IMR-90 (cell line): ENCODE results near the gene DMD. TPM values are rescaled to one million over a fixed set of nuclear protein-coding genes. Genes with fewer than 3 reads are reported as not detected.
A peak's percentile ranks its signal among the peaks of the same experiment; 100 is the strongest.

ENCODE experiments used
- ATAC-seq: fragments of 200-7000 bp; cut with Tn5 transposase; 2 replicates; pipeline ENCODE4 v1.9.1; 2020; ENCODE audit warnings: low read depth, mild to moderate bottlenecking, moderate library complexity
- BruUV-seq: library from RNA; stranded (reverse); fragments of 400-500 nt; replicated peaks from 2 replicates; lab custom pipeline; 2021; lab: Mats Ljungman, UMichigan
- CTCF ChIA-PET: fragments of 300-600 bp; formaldehyde crosslinking; extraction: SDS; loops from one replicate; lab custom pipeline; 2021; ENCODE audit warnings: antibody characterized with exemption; lab: Yijun Ruan, JAX
- POLR2A ChIA-PET: fragments of 300-600 bp; sonication (Branson Sonifier 250); formaldehyde crosslinking; loops from one replicate; lab custom pipeline; 2022; ENCODE audit warnings: antibody characterized with exemption; ENCODE audit not compliant: unreplicated experiment; lab: Charles Lee
- DNase-seq: peaks from one replicate; pipeline ENCODE4 v3.0.0; 2013
- H2AFZ ChIP-seq: replicated peaks from 2 replicates; pipeline ENCODE3; 2013; ENCODE audit warnings: low read length, mild to moderate bottlenecking; ENCODE audit not compliant: poor library complexity
- H2AK5ac ChIP-seq: 2 replicates; pipeline ENCODE4 v1.6.1; 2013; ENCODE audit warnings: low read depth, low read length, inconsistent platforms
- H2AK9ac ChIP-seq: replicated peaks from 2 replicates; pipeline ENCODE3; 2013; ENCODE audit warnings: mild to moderate bottlenecking, low read depth, low read length, moderate library complexity; ENCODE audit not compliant: poor library complexity
- H2BK120ac ChIP-seq: 2 replicates; pipeline ENCODE4 v1.6.1; 2013; ENCODE audit warnings: low read depth, low read length, inconsistent platforms
- H2BK15ac ChIP-seq: 3 replicates; pipeline ENCODE4 v1.6.1; 2013; ENCODE audit warnings: low read depth, low read length, inconsistent platforms
- H2BK20ac ChIP-seq: 2 replicates; pipeline ENCODE4 v1.6.1; 2013; ENCODE audit warnings: low read depth, mild to moderate bottlenecking, inconsistent platforms, low read length, moderate library complexity
- H2BK5ac ChIP-seq: 2 replicates; pipeline ENCODE4 v1.6.1; 2013; ENCODE audit warnings: mild to moderate bottlenecking, low read depth, low read length, inconsistent platforms; ENCODE audit not compliant: poor library complexity, severe bottlenecking
- H3K14ac ChIP-seq: replicated peaks from 2 replicates; pipeline ENCODE4 v1.6.1; 2013; ENCODE audit warnings: low read depth, low read length, inconsistent platforms
- H3K18ac ChIP-seq: 2 replicates; pipeline ENCODE4 v1.6.1; 2013; ENCODE audit warnings: low read depth, low read length, control low read depth
- H3K23ac ChIP-seq: 2 replicates; pipeline ENCODE4 v1.6.1; 2013; ENCODE audit warnings: low read depth, low read length, inconsistent platforms
- H3K27ac ChIP-seq: 2 replicates; pipeline ENCODE4 v1.5.1; 2013; ENCODE audit warnings: mild to moderate bottlenecking, control low read depth, low read length; ENCODE audit not compliant: insufficient read depth
- H3K27me3 ChIP-seq: 2 replicates; pipeline ENCODE4 v1.6.1; 2013; ENCODE audit warnings: low read length; ENCODE audit not compliant: control insufficient read depth, insufficient read depth
- H3K36me3 ChIP-seq: 2 replicates; pipeline ENCODE4 v1.6.1; 2013; ENCODE audit warnings: low read length, mixed read lengths; ENCODE audit not compliant: control insufficient read depth, insufficient read depth
- H3K4ac ChIP-seq: 2 replicates; pipeline ENCODE4 v1.6.1; 2013; ENCODE audit warnings: low read depth, low read length, inconsistent platforms
- H3K4me1 ChIP-seq: 2 replicates; pipeline ENCODE4 v1.6.1; 2013; ENCODE audit warnings: low read length, mixed read lengths; ENCODE audit not compliant: control insufficient read depth, insufficient read depth
- H3K4me2 ChIP-seq: 2 replicates; pipeline ENCODE4 v1.6.1; 2013; ENCODE audit warnings: low read depth, mild to moderate bottlenecking, control low read depth, low read length, moderate library complexity
- H3K4me3 ChIP-seq: 2 replicates; pipeline ENCODE4 v1.5.1; 2013; ENCODE audit warnings: low read depth, mild to moderate bottlenecking, control low read depth, low read length, moderate library complexity; ENCODE audit not compliant: insufficient read depth
- H3K56ac ChIP-seq: 2 replicates; pipeline ENCODE4 v1.6.1; 2013; ENCODE audit warnings: low read length, inconsistent platforms; ENCODE audit not compliant: insufficient read depth; ENCODE audit errors: extremely low read depth
- H3K79me1 ChIP-seq, 2 experiments: 2 replicates each; pipeline ENCODE4 v1.6.1; 2013; ENCODE audit warnings: low read length in 2 of 2, inconsistent platforms in 1 of 2, low read depth in 1 of 2
- H3K9ac ChIP-seq: 2 replicates; pipeline ENCODE4 v1.6.1; 2013; ENCODE audit warnings: low read depth, low read length, control low read depth
- H3K9me1 ChIP-seq: 2 replicates; pipeline ENCODE4 v1.6.1; 2013; ENCODE audit warnings: low read length, inconsistent platforms; ENCODE audit not compliant: insufficient read depth
- H3K9me3 ChIP-seq: 2 replicates; pipeline ENCODE4 v1.6.1; 2013; ENCODE audit warnings: low read length; ENCODE audit not compliant: control insufficient read depth, insufficient read depth
- H4K20me1 ChIP-seq: 2 replicates; pipeline ENCODE4 v1.6.1; 2013; ENCODE audit warnings: low read length, inconsistent platforms; ENCODE audit not compliant: insufficient read depth
- H4K5ac ChIP-seq: 2 replicates; pipeline ENCODE4 v1.6.1; 2013; ENCODE audit warnings: mild to moderate bottlenecking, low read depth, low read length, control low read depth
- H4K8ac ChIP-seq, 2 experiments: 2 replicates each; pipeline ENCODE4 v1.6.1; 2013; ENCODE audit warnings: low read depth in 2 of 2, low read length in 2 of 2, control low read depth in 1 of 2, inconsistent platforms in 1 of 2
- H4K91ac ChIP-seq: 2 replicates; pipeline ENCODE4 v1.6.1; 2013; ENCODE audit warnings: low read depth, low read length, inconsistent platforms; ENCODE audit not compliant: insufficient read depth
- BHLHE40 ChIP-seq: fragments of 150-350 bp; IDR thresholded peaks from 2 replicates; pipeline ENCODE4 v1.6.1; 2016; ENCODE audit warnings: mild to moderate bottlenecking, low read depth, low read length
- CEBPB ChIP-seq: IDR thresholded peaks from 2 replicates; pipeline ENCODE4 v1.6.1; 2012; ENCODE audit warnings: low read depth, low read length, improper control_type of control experiment
- FOS ChIP-seq: fragments of 150-350 bp; IDR thresholded peaks from 2 replicates; pipeline ENCODE4 v1.6.1; 2016; ENCODE audit warnings: low read depth, low read length
- MAFK ChIP-seq: IDR thresholded peaks from 2 replicates; pipeline ENCODE4 v1.6.1; 2012; ENCODE audit warnings: low read depth, low read length, improper control_type of control experiment
- MAZ ChIP-seq: IDR thresholded peaks from 2 replicates; pipeline ENCODE4 v1.6.1; 2012; ENCODE audit warnings: low read depth, mild to moderate bottlenecking, low read length, improper control_type of control experiment, moderate library complexity, borderline replicate concordance
- MXI1 ChIP-seq: IDR thresholded peaks from 2 replicates; pipeline ENCODE4 v1.6.1; 2012; ENCODE audit warnings: low read depth, mild to moderate bottlenecking, low read length, moderate library complexity, borderline replicate concordance
- POLR2A ChIP-seq: IDR thresholded peaks from 2 replicates; pipeline ENCODE4 v1.6.1; 2012; ENCODE audit warnings: mild to moderate bottlenecking, low read depth, low read length
- RCOR1 ChIP-seq: IDR thresholded peaks from 2 replicates; pipeline ENCODE4 v1.6.1; 2012; ENCODE audit warnings: mild to moderate bottlenecking, low read length, improper control_type of control experiment; ENCODE audit not compliant: insufficient replicate concordance
- RFX5 ChIP-seq: IDR thresholded peaks from 2 replicates; pipeline ENCODE4 v1.8.0; 2012; ENCODE audit warnings: low read depth, mild to moderate bottlenecking, low read length, moderate library complexity
- SMC3 ChIP-seq: fragments of 150-350 bp; IDR thresholded peaks from 2 replicates; pipeline ENCODE4 v1.6.1; 2016; ENCODE audit warnings: low read depth, mild to moderate bottlenecking, antibody characterized with exemption, low read length, moderate library complexity
- USF2 ChIP-seq: fragments of 150-350 bp; IDR thresholded peaks from 2 replicates; pipeline ENCODE4 v1.6.1; 2017; ENCODE audit warnings: mild to moderate bottlenecking, antibody characterized with exemption, low read length, low read depth
- WGBS, 2 experiments: methylation state at CpG; one replicate each; pipeline versions ENCODE4 v1.1.5 to v1.1.7; 2013; ENCODE audit warnings: missing lambda C conversion rate in 2 of 2; ENCODE audit not compliant: insufficient read length in 1 of 2; ENCODE audit errors: extremely low coverage in 2 of 2; 5-methylcytosine and 5-hydroxymethylcytosine counted together
- dilution Hi-C: fragments of 300-500 bp; cut with HindIII; formaldehyde crosslinking; loops from one replicate; pipeline ENCODE4 v1.14.3; 2018; ENCODE audit warnings: low sequenced_read_pairs; ENCODE audit not compliant: unreplicated experiment
- in situ Hi-C: fragments of 300-500 bp; cut with MboI; formaldehyde crosslinking; loops from 3 replicates; pipeline ENCODE4 v1.14.3; 2019; ENCODE audit warnings: low sequenced_read_pairs, inconsistent platforms, mixed read lengths
- intact Hi-C: fragments of 100-400 bp; cut with micrococcal nuclease; formaldehyde crosslinking; loops from 2 replicates; pipeline ENCODE4 v1.10.0; 2022
- polyA plus RNA-seq, 3 experiments: library from polyadenylated mRNA; depleted of rRNA; stranded (reverse); fragments of >200 nt; gene quantifications; 2 replicates each; pipeline ENCODE4 v1.2.3, GENCODE V29; 2012; ENCODE audit warnings: low replicate concordance in 1 of 3
- total RNA-seq: library from RNA; depleted of rRNA; stranded (reverse); fragments of >200 nt; gene quantifications from 2 replicates; pipeline ENCODE4 v1.2.3, GENCODE V29; 2012

DMD gene
- total and polyA plus RNA-seq, 2 of the 4 experiments (the other 2 are of a cell fraction), result 6.6 to 11.8 TPM

GRCh38 chrX:31287861-31288260 lies 1923.5 kb downstream of the DMD start:
- no peak overlapping the region for H2BK120ac ChIP-seq
- H2BK5ac ChIP-seq, result no peak overlapping the region
- no peak overlapping the region for H4K5ac ChIP-seq
- H3K9me3 ChIP-seq, result no peaks in the 10 kb centered on the region
- H4K20me1 ChIP-seq, result no peaks in the 10 kb centered on the region
- no peak overlapping the region for H3K56ac ChIP-seq
- H3K9me1 ChIP-seq, result no peaks in the 10 kb centered on the region
- no peak overlapping the region for H3K4ac ChIP-seq
- no peak overlapping the region for H2BK20ac ChIP-seq
- CTCF ChIA-PET, result no interaction called here
- no peaks in the 10 kb centered on the region for H3K79me1 ChIP-seq
- BruUV-seq, result no TSS peak
- no peak overlapping the region for H3K9ac ChIP-seq
- no peak overlapping the region for H2AK9ac ChIP-seq
- 0 out of 2 replicates have a peak overlapping the region, but pooled peaks have one; percentile 15 for H3K14ac ChIP-seq
- intact Hi-C loops (no loop called here), in situ Hi-C loops (no loop called here), dilution Hi-C loops (no loop called here)
- 83% methylated on average over 1 of the region's 4 CpGs; no CpG with 5 or more reads in 1 of the 2 experiments for WGBS, 2 experiments
- H2AFZ ChIP-seq, result no peak overlapping the region
- H4K91ac ChIP-seq, result no peak overlapping the region
- no peak overlapping the region for H4K8ac ChIP-seq
- no peaks in the 10 kb centered on the region for H3K4me1 ChIP-seq
- H3K4me3 ChIP-seq, result no peak overlapping the region
- POLR2A ChIA-PET, result no interaction called here
- no peak overlapping the region for H3K18ac ChIP-seq
- H2AK5ac ChIP-seq, result no peak overlapping the region
- TF ChIP-seq SMC3 (no peak), USF2 (no peak), FOS (no peak), POLR2A (no peak), MXI1 (no peak), BHLHE40 (no peak), RCOR1 (no peak), MAZ (no peak), MAFK (no peak), CEBPB (no peak), RFX5 (no peak)
- H2BK15ac ChIP-seq, result no peak overlapping the region
- H3K27ac ChIP-seq, result no peak overlapping the region
- ATAC-seq, result no peak
- no peak for DNase-seq
- no peaks in the 10 kb centered on the region for H3K27me3 ChIP-seq
- no peak overlapping the region for H3K4me2 ChIP-seq
- no peaks in the 10 kb centered on the region for H3K36me3 ChIP-seq
- no peak overlapping the region for H3K23ac ChIP-seq
